C4-2B (cell line): ENCODE data around the gene SLC4A11.

Experiments used
- CTCF ChIP-seq: fragments of 450-650 bp; conservative IDR thresholded peaks from 2 replicates; pipeline ENCODE4 v1.5.1; 2017; ENCODE audit warnings: mild to moderate bottlenecking
- ZFX ChIP-seq: fragments of 450-650 bp; IDR thresholded peaks from 2 replicates; pipeline ENCODE4 v1.6.1; 2017

GRCh38 chr20:3190681-3191111 lies 48.3 kb downstream of the SLC4A11 start:
- no peak for TF ChIP-seq CTCF
- no peak for TF ChIP-seq ZFX
